Gastrocnemius medialis (tissue), 4 donors: ENCODE data around the gene KCNQ1. TPM values are rescaled to one million over a fixed set of nuclear protein-coding genes. Genes with fewer than 3 reads are reported as not detected.

Experiments used
- ATAC-seq, 2 donors: fragments of 150-250 bp; one replicate each; pipeline ENCODE4 v1.9.1; 2016
- DNase-seq, 2 donors: peaks; one replicate each; pipeline ENCODE4 v3.0.0-alpha.2; 2019
- H3K27ac ChIP-seq, 4 donors: fragments of 200-600 bp; sonication (generic); 1 replicate in 1 of 4; 2 replicates in 3 of 4; pipeline ENCODE4 v1.5.1; 2016 to 2018; ENCODE audit warnings: mild to moderate bottlenecking in 2 of 4, moderate library complexity in 1 of 4
- H3K27me3 ChIP-seq, 3 donors: fragments of 200-600 bp; sonication (generic) in 2 of 3; 1 replicate in 1 of 3; 2 replicates in 2 of 3; pipeline versions ENCODE4 v1.5.1 to v1.6.0; 2016 to 2019; ENCODE audit warnings: mild to moderate bottlenecking in 1 of 3, moderate library complexity in 1 of 3
- H3K36me3 ChIP-seq, 2 donors: fragments of 200-600 bp; sonication (generic) in 1 of 2; one replicate each; pipeline ENCODE4 v1.5.1; 2017 to 2018
- H3K4me1 ChIP-seq, 2 donors: fragments of 200-600 bp; sonication (generic) in 1 of 2; one replicate each; pipeline ENCODE4 v1.5.1; 2016 to 2017; ENCODE audit warnings: mild to moderate bottlenecking in 2 of 2
- H3K4me3 ChIP-seq, 4 donors: fragments of 200-600 bp; sonication (generic) in 3 of 4; 1 replicate in 1 of 4; 2 replicates in 3 of 4; pipeline ENCODE4 v1.5.1; 2016 to 2019; ENCODE audit warnings: mild to moderate bottlenecking in 2 of 4
- H3K9me3 ChIP-seq, 3 donors: fragments of 200-600 bp; sonication (generic) in 2 of 3; 1 replicate in 1 of 3; 2 replicates in 2 of 3; pipeline ENCODE4 v1.5.1; 2016 to 2019
- POLR2A ChIP-seq, 2 donors: fragments of 450-650 bp; IDR thresholded peaks; one replicate each; pipeline ENCODE4 v1.6.1; 2017; ENCODE audit warnings: antibody characterized with exemption in 2 of 2, mild to moderate bottlenecking in 2 of 2, moderate library complexity in 2 of 2
- in situ Hi-C, 4 donors: fragments of 200-750 bp; cut with MboI; loops; one replicate each; pipeline versions ENCODE4 v1.15.0 to v1.8.0; 2017; ENCODE audit warnings: low sequenced_read_pairs in 4 of 4
- intact Hi-C: fragments of 100-400 bp; cut with DNase I; formaldehyde crosslinking; loops from one replicate; pipeline ENCODE4 v1.15.1; 2023; ENCODE audit warnings: low total_unique reads
- total RNA-seq, 4 donors: library from RNA; depleted of rRNA; stranded (reverse); fragments of >200 nt; gene quantifications; one replicate each; pipeline versions ENCODE4 v1.1.0 to v1.2.3, GENCODE V29; 2016
- TF ChIP-seq, protein P1 (sequence below), 5 experiments: fragments of 450-650 bp in 3 of 5; fragments of 200-600 bp in 2 of 5; sonication (generic) in 2 of 5; IDR thresholded peaks in 4 of 5; conservative IDR thresholded peaks in 1 of 5; 1 replicate in 4 of 5; 2 replicates in 1 of 5; pipeline ENCODE4 v1.5.1; 2016 to 2019; ENCODE audit warnings: antibody characterized with exemption in 5 of 5, mild to moderate bottlenecking in 3 of 5, moderate library complexity in 3 of 5

The KCNQ1 gene
- total RNA-seq, 4 donors from 2014 or later = 0.15 to 1.00 (median 0.67) TPM

DNA sequence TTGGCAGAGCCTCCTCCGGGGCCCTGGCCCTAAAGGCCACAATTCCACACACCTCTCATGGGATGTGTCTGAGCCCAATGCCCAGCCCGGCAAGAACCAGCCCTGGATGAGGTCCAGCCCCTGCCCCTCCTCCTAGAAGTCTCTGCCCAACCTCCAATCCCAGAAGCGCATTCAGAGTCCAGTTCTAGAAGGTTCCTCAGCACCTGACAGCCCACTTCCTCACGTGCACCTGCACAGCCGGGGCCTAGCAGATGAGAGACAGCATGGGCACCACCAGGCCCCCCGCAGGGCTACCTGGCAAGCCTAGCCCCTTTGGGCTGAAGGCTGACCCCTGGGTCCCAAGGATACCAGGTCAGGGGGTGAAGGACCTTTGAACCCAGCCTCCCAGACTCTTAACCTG, 452.2 kb downstream of the KCNQ1 start:
- no peak for ATAC-seq
- Histone ChIP-seq H3K27ac (no peak overlapping the region), H3K27me3 (no peaks in the 10 kb centered on the region), H3K4me3 (no peak overlapping the region), H3K9me3 (no peaks in the 10 kb centered on the region), H3K36me3 (no peaks in the 10 kb centered on the region), H3K4me1 (peaks cover 0 to 6% of the 10 kb centered on the region in 2 donors)
- DNase-seq = no peak
- in situ Hi-C loops = loop anchor here in 3 of 4 donors (10.0 to 25.0 kb wide), 3 partner anchors 210 to 472 kb away; partner anchors contain the start of genes KCNQ1OT1 (in 3 of the 3), KCNQ1 (in 1 of the 3) and TRPM5 (in 1 of the 3)
- no peak for TF ChIP-seq POLR2A (IDR thresholded peaks at IDR 0.05)
- TF ChIP-seq, protein P1, sequence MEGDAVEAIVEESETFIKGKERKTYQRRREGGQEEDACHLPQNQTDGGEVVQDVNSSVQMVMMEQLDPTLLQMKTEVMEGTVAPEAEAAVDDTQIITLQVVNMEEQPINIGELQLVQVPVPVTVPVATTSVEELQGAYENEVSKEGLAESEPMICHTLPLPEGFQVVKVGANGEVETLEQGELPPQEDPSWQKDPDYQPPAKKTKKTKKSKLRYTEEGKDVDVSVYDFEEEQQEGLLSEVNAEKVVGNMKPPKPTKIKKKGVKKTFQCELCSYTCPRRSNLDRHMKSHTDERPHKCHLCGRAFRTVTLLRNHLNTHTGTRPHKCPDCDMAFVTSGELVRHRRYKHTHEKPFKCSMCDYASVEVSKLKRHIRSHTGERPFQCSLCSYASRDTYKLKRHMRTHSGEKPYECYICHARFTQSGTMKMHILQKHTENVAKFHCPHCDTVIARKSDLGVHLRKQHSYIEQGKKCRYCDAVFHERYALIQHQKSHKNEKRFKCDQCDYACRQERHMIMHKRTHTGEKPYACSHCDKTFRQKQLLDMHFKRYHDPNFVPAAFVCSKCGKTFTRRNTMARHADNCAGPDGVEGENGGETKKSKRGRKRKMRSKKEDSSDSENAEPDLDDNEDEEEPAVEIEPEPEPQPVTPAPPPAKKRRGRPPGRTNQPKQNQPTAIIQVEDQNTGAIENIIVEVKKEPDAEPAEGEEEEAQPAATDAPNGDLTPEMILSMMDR (IDR thresholded peaks at IDR 0.05 in 4 of 5, conservative IDR thresholded peaks at IDR 0.05 in 1 of 5) = no peak
- intact Hi-C loops = loop anchor here (10.0 kb wide), 1 partner anchor 592 kb away; the partner anchor contains the start of genes C11orf21 and TSPAN32

DNA sequence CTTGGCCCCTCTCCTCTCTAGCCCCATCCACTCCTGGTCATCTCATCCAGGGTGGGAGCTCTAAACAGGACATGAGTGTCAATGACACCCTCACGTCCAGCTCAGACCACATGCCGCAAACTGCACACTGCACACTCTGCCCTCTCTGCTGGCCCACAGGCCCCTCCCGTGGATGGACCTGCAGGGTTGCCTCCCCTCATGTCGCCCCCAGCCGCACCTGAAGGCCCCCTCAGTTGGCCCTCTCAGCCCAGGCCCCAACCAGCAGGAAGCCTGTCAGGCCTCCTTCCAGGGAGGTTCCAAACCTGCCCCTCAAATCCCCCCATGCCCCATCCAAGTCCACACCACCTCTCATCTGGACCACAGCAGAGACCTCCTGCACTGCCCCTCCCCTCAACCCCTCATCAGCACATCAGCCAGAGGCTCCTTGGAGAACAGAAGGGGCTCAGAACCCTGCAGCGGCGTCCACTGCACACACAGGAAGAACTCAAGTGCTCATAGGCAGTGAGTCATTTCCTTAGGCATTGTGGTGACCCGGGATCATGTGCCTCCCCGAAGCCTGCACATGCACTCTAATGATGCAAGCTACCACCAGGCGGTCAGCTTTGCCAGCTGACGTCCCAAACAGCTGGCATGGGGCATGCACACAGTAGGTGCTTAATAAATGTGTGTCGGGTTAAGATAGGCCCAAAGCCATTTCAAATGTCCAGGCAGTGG, 453.7 kb downstream of the KCNQ1 start:
- Histone ChIP-seq H3K36me3 (no peaks in the 10 kb centered on the region), H3K27me3 (peaks cover 0 to 8% (median 3%) of the 10 kb centered on the region in 3 donors), H3K4me1 (peaks cover 3 to 9% of the 10 kb centered on the region in 2 donors), H3K9me3 (no peaks in the 10 kb centered on the region), H3K27ac (peak overlapping the region in 3 of 4 donors; percentile 51 to 64 (median 57)), H3K4me3 (no peak overlapping the region)
- in situ Hi-C loops (loop anchor here in 3 of 4 donors (10.0 to 25.0 kb wide), 3 partner anchors 211 to 474 kb away; partner anchors contain the start of genes KCNQ1OT1 (in 3 of the 3), KCNQ1 (in 1 of the 3) and TRPM5 (in 1 of the 3)), intact Hi-C loops (loop anchor here (10.0 kb wide), 1 partner anchor 594 kb away; the partner anchor contains the start of genes C11orf21 and TSPAN32)
- peak; percentile 10 to 15 for TF ChIP-seq POLR2A (IDR thresholded peaks at IDR 0.05)
- TF ChIP-seq, protein P1 (IDR thresholded peaks at IDR 0.05 in 4 of 5, conservative IDR thresholded peaks at IDR 0.05 in 1 of 5) = no peak
- DNase-seq = peak; percentile 43 to 48
- ATAC-seq = peak; percentile 51 to 75

Other genes with a start within 250 kb of the KCNQ1 start
- not detected for gene ASCL2, start 174.4 kb upstream of the KCNQ1 start, total RNA-seq
- under 1 TPM in 1 of 4 donors, not detected in 3; 0.10 TPM for gene C11orf21, start 143.1 kb upstream of the KCNQ1 start, total RNA-seq
- not detected for gene TSPAN32, start 143.0 kb upstream of the KCNQ1 start, total RNA-seq
- gene CD81, start 67.7 kb upstream of the KCNQ1 start, total RNA-seq = 10 to 100 TPM; 54.5 to 87.0 (median 66.8) TPM
- 10 to 100 TPM; 53.4 to 92.5 (median 76.8) TPM for gene TSSC4, start 44.3 kb upstream of the KCNQ1 start, total RNA-seq
- gene TRPM5, start 494 bp upstream of the KCNQ1 start, total RNA-seq = not detected